Liver (tissue), 3 donors: Measurements from ENCODE around the gene TRIM59.

Experiments used
- MAX ChIP-seq: IDR thresholded peaks from 2 replicates; pipeline ENCODE4 v1.6.1; 2016; ENCODE audit warnings: antibody characterized with exemption
- TF ChIP-seq, protein P1 (sequence below): fragments of 150-350 bp; IDR thresholded peaks from 2 replicates; pipeline ENCODE4 v1.5.1; 2017; ENCODE audit warnings: improper control_type of control experiment, low read depth, low read length; ENCODE audit not compliant: missing input control
- TF ChIP-seq, protein P2 (sequence below): IDR thresholded peaks from 2 replicates; pipeline ENCODE4 v1.6.1; 2016; ENCODE audit warnings: antibody characterized with exemption
- donor health status: healthy.
- donor health status: healthy.

GRCh38 chr3:160427832-160428424, 21.7 kb downstream of the TRIM59 start:
- TF ChIP-seq, protein P1, sequence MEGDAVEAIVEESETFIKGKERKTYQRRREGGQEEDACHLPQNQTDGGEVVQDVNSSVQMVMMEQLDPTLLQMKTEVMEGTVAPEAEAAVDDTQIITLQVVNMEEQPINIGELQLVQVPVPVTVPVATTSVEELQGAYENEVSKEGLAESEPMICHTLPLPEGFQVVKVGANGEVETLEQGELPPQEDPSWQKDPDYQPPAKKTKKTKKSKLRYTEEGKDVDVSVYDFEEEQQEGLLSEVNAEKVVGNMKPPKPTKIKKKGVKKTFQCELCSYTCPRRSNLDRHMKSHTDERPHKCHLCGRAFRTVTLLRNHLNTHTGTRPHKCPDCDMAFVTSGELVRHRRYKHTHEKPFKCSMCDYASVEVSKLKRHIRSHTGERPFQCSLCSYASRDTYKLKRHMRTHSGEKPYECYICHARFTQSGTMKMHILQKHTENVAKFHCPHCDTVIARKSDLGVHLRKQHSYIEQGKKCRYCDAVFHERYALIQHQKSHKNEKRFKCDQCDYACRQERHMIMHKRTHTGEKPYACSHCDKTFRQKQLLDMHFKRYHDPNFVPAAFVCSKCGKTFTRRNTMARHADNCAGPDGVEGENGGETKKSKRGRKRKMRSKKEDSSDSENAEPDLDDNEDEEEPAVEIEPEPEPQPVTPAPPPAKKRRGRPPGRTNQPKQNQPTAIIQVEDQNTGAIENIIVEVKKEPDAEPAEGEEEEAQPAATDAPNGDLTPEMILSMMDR = no peak
- TF ChIP-seq MAX = no peak
- TF ChIP-seq, protein P2, sequence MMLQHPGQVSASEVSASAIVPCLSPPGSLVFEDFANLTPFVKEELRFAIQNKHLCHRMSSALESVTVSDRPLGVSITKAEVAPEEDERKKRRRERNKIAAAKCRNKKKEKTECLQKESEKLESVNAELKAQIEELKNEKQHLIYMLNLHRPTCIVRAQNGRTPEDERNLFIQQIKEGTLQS = no peak
